Measurements from ENCODE around the gene ATP8A2. TPM values are rescaled to one million over a fixed set of nuclear protein-coding genes. Genes with fewer than 3 reads are reported as not detected.

Gene ATP8A2
- total and polyA plus RNA-seq, 9 of the 15 experiments (the other 6 are each of a cell fraction or from before 2014, with no cell fraction given) = under 0.01 to 0.33 (median 0.06) TPM; not detected in 4

DNA sequence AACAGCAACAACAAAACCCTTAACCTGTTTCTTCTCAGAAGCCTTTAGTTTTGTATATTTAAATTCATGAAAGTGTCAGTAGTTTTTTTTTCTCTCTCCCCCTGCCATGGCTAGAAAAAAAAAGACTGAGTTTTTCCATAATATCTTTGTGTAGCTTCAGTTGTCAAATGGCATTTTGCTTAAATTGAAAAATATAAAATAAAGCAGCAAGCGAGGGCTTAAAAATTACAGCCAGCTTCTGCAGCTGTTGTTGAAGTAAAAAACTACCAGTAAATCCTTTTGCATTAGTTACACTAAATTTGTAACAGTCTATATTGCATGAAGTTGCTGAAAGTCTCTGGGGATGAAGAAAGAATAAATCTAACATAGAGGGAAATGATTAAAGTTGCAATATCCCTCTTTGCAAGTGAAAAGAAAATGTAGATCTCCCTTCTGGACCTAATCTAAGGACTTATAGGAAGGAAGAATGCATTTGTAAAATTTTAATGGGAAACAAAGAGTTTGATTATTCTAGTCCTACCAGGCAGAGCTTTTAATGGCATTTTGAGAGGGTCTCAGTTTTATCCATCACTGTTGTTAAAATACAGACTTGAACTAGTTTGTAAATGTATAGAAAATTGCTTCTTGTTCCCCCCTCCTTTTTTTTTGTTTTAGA lies 215.7 kb downstream of the ATP8A2 start:
- in situ Hi-C loops (cut with MboI) = no loop called here

More for the DNA sequence above, 215.7 kb downstream of the ATP8A2 start:
- no peak for TF ChIP-seq ZKSCAN1 (IDR thresholded peaks at IDR 0.05; ENCODE audit: low read depth, low read length)
- TF ChIP-seq MLX (CRISPR knock-in tag; conservative IDR thresholded peaks at IDR 0.05) = no peak
- no peak for TF ChIP-seq ZNF785 (CRISPR knock-in tag; IDR thresholded peaks at IDR 0.05)
- Histone ChIP-seq H3K9me3 (replicated peaks; ENCODE audit: control insufficient read depth, insufficient read depth, low read depth, low read length) (no peaks in the 10 kb centered on the region), H3K4me2 (ENCODE audit: insufficient read depth, low read length) (no peak overlapping the region), H3K27ac (ENCODE audit: extremely low read depth, low read depth, low read length) (no peak overlapping the region), H3K4me1 (replicated peaks in 1 of 2; ENCODE audit: control insufficient read depth in 2 of 2, insufficient read depth in 2 of 2, low read length in 2 of 2) (no peaks in the 10 kb centered on the region), H2AFZ (ENCODE audit: low read depth, low read length) (no peak overlapping the region), H3K27me3 (ENCODE audit: control insufficient read depth in 2 of 2, insufficient read depth in 2 of 2, low read length in 2 of 2) (no peaks in the 10 kb centered on the region), H3K79me2 (ENCODE audit: control insufficient read depth, insufficient read depth, low read length) (no peaks in the 10 kb centered on the region), H3K9ac (ENCODE audit: insufficient read depth in 1 of 2, low read depth in 2 of 2, low read length in 2 of 2) (no peak overlapping the region), H3K4me3 (no peak overlapping the region), H4K20me1 (replicated peaks; ENCODE audit: control insufficient read depth, insufficient read depth, low read length) (no peaks in the 10 kb centered on the region), H3K36me3 (ENCODE audit: control insufficient read depth, insufficient read depth, low read length) (no peaks in the 10 kb centered on the region), H3K9me1 (ENCODE audit: control insufficient read depth, insufficient read depth, low read length) (no peaks in the 10 kb centered on the region)
- ChIA-PET CTCF (ENCODE audit: low intra/inter-chr PET ratio) (no interaction called here), POLR2A (interaction anchor here (0.6 to 0.7 kb wide), 2 partner anchors 351 to 1208 kb away, joined by 3 read pairs; no protein-coding TSS in a partner anchor)
- no TSS peak for BruUV-seq (replicated peaks)
- DNase-seq (ENCODE audit: extremely low read depth in 1 of 4, low spot score in 3 of 4) (no peak), FAIRE-seq (no peak), ATAC-seq (no peak)
- intact Hi-C loops (cut with micrococcal nuclease) = no loop called here
- WGBS (ENCODE audit: insufficient coverage, low coverage, missing lambda C conversion rate) = 0% methylated on average over 1 of the region's 1 CpG

Measured in K562 (cell line).